ENCODE measurements around the gene ARL8A.

- TF ChIP-seq ZFX (IDR thresholded peaks at IDR 0.05) (no peak), CTCF (conservative IDR thresholded peaks at IDR 0.05) (no peak)
Measured at GRCh38 chr1:202107801-202108731, 36.5 kb downstream of the ARL8A start.
